ENCODE results near the gene KLHL41.

Gene KLHL41

DNA sequence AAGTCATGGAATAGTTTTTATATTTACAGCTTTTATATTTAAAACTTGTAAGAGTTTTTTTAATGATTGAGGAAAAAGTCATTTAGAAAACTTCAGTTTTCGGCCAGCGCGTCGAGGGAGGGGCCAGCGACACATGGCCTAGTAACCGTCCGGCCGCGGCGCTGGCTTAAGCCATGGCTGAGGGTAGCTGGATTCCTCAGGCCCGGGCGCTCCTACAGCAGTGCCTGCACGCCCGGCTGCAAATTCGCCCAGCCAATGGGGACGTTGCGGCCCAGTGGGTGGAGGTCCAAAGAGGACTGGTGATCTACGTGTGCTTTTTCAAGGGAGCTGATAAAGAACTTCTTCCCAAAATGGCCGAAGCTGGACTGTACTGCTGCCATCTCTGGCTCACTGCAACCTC lies 4.9 kb upstream of the KLHL41 start:
- TF ChIP-seq, protein P1, sequence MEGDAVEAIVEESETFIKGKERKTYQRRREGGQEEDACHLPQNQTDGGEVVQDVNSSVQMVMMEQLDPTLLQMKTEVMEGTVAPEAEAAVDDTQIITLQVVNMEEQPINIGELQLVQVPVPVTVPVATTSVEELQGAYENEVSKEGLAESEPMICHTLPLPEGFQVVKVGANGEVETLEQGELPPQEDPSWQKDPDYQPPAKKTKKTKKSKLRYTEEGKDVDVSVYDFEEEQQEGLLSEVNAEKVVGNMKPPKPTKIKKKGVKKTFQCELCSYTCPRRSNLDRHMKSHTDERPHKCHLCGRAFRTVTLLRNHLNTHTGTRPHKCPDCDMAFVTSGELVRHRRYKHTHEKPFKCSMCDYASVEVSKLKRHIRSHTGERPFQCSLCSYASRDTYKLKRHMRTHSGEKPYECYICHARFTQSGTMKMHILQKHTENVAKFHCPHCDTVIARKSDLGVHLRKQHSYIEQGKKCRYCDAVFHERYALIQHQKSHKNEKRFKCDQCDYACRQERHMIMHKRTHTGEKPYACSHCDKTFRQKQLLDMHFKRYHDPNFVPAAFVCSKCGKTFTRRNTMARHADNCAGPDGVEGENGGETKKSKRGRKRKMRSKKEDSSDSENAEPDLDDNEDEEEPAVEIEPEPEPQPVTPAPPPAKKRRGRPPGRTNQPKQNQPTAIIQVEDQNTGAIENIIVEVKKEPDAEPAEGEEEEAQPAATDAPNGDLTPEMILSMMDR (IDR thresholded peaks at IDR 0.05; ENCODE audit: poor library complexity, severe bottlenecking): no peak
- ATAC-seq (ENCODE audit: low read depth): no peak
- H3K27me3 ChIP-seq (ENCODE audit: insufficient read depth, poor library complexity, severe bottlenecking): no peaks in the 10 kb centered on the region
- no peak overlapping the region for H3K4me3 ChIP-seq (ENCODE audit: severe bottlenecking)
- DNase-seq (ENCODE audit: low spot score): no peak
- H3K27ac ChIP-seq (ENCODE audit: poor library complexity, severe bottlenecking): no peak overlapping the region
- peaks cover 7% of the 10 kb centered on the region for H3K36me3 ChIP-seq (ENCODE audit: low read depth)
- H3K9me3 ChIP-seq (ENCODE audit: severe bottlenecking): peaks cover 3% of the 10 kb centered on the region
- H3K4me1 ChIP-seq (ENCODE audit: insufficient read depth, poor library complexity, severe bottlenecking): peaks cover 20% of the 10 kb centered on the region

GRCh38 chr2:169507698-169508097 lies 1.8 kb upstream of the KLHL41 start:
- Histone ChIP-seq H3K4me1 (ENCODE audit: insufficient read depth, poor library complexity, severe bottlenecking) (peaks cover 20% of the 10 kb centered on the region), H3K36me3 (ENCODE audit: low read depth) (peaks cover 7% of the 10 kb centered on the region), H3K9me3 (ENCODE audit: severe bottlenecking) (peaks cover 3% of the 10 kb centered on the region), H3K4me3 (ENCODE audit: severe bottlenecking) (no peak overlapping the region), H3K27ac (ENCODE audit: poor library complexity, severe bottlenecking) (no peak overlapping the region), H3K27me3 (ENCODE audit: insufficient read depth, poor library complexity, severe bottlenecking) (no peaks in the 10 kb centered on the region)
- TF ChIP-seq, protein P1 (IDR thresholded peaks at IDR 0.05; ENCODE audit: poor library complexity, severe bottlenecking): no peak
- ATAC-seq (ENCODE audit: low read depth) (peak; percentile 85), DNase-seq (ENCODE audit: low spot score) (no peak)

GRCh38 chr2:169509955-169510354 lies 453 bp downstream of the KLHL41 start:
- H3K27me3 ChIP-seq (ENCODE audit: insufficient read depth, poor library complexity, severe bottlenecking): no peaks in the 10 kb centered on the region
- no peak overlapping the region for H3K4me3 ChIP-seq (ENCODE audit: severe bottlenecking)
- H3K9me3 ChIP-seq (ENCODE audit: severe bottlenecking): peaks cover 3% of the 10 kb centered on the region

GRCh38 chr2:169510496-169510895 lies 994 bp downstream of the KLHL41 start:
- Histone ChIP-seq H3K27me3 (ENCODE audit: insufficient read depth, poor library complexity, severe bottlenecking) (no peaks in the 10 kb centered on the region), H3K36me3 (ENCODE audit: low read depth) (no peaks in the 10 kb centered on the region), H3K27ac (ENCODE audit: poor library complexity, severe bottlenecking) (no peak overlapping the region), H3K4me3 (ENCODE audit: severe bottlenecking) (no peak overlapping the region), H3K4me1 (ENCODE audit: insufficient read depth, poor library complexity, severe bottlenecking) (peaks cover 20% of the 10 kb centered on the region), H3K9me3 (ENCODE audit: severe bottlenecking) (peaks cover 3% of the 10 kb centered on the region)
- DNase-seq (ENCODE audit: low spot score): no peak
- no peak for ATAC-seq (ENCODE audit: low read depth)
- TF ChIP-seq, protein P1 (IDR thresholded peaks at IDR 0.05; ENCODE audit: poor library complexity, severe bottlenecking): no peak

More at GRCh38 chr2:169509955-169510354, 453 bp downstream of the KLHL41 start:
- no peak for DNase-seq (ENCODE audit: low spot score)
- TF ChIP-seq, protein P1 (IDR thresholded peaks at IDR 0.05; ENCODE audit: poor library complexity, severe bottlenecking): no peak
- Histone ChIP-seq H3K36me3 (ENCODE audit: low read depth) (no peaks in the 10 kb centered on the region), H3K4me1 (ENCODE audit: insufficient read depth, poor library complexity, severe bottlenecking) (peaks cover 20% of the 10 kb centered on the region), H3K27ac (ENCODE audit: poor library complexity, severe bottlenecking) (no peak overlapping the region)
- ATAC-seq (ENCODE audit: low read depth): no peak

GRCh38 chr2:169511818-169512217 lies 2.3 kb downstream of the KLHL41 start:
- H3K9me3 ChIP-seq (ENCODE audit: severe bottlenecking): peaks cover 3% of the 10 kb centered on the region
- DNase-seq (ENCODE audit: low spot score) (no peak), ATAC-seq (ENCODE audit: low read depth) (no peak)
- no peak overlapping the region for H3K27ac ChIP-seq (ENCODE audit: poor library complexity, severe bottlenecking)
- H3K27me3 ChIP-seq (ENCODE audit: insufficient read depth, poor library complexity, severe bottlenecking): no peaks in the 10 kb centered on the region
- peaks cover 20% of the 10 kb centered on the region for H3K4me1 ChIP-seq (ENCODE audit: insufficient read depth, poor library complexity, severe bottlenecking)
- no peaks in the 10 kb centered on the region for H3K36me3 ChIP-seq (ENCODE audit: low read depth)
- no peak overlapping the region for H3K4me3 ChIP-seq (ENCODE audit: severe bottlenecking)
- TF ChIP-seq, protein P1 (IDR thresholded peaks at IDR 0.05; ENCODE audit: poor library complexity, severe bottlenecking): no peak

All from RWPE2 (cell line).